Activated T-helper 17 cell treated with anti-CD3 and anti-CD28 coated beads, Interleukin-2, amount 50 U/mL, for 72 hours (primary cell): ENCODE results near the gene UBA7. TPM values are rescaled to one million over a fixed set of nuclear protein-coding genes. Genes with fewer than 3 reads are reported as not detected.

ENCODE experiments used
- ATAC-seq: fragments of 150-1000 bp; cut with Tn5 transposase; replicated peaks from 2 replicates; pipeline ENCODE4 v1.10.0; 2021; ENCODE audit warnings: mild to moderate bottlenecking, moderate library complexity
- H3K27ac Mint-ChIP-seq: one replicate; pipeline ENCODE4 v1.8.0; 2022; ENCODE audit warnings: mixed read lengths
- H3K27me3 Mint-ChIP-seq: one replicate; pipeline ENCODE4 v1.8.0; 2022; ENCODE audit warnings: mixed read lengths
- H3K36me3 Mint-ChIP-seq: one replicate; pipeline ENCODE4 v1.8.0; 2022; ENCODE audit warnings: low read depth, mild to moderate bottlenecking, mixed read lengths
- H3K4me1 Mint-ChIP-seq: one replicate; pipeline ENCODE4 v1.8.0; 2022; ENCODE audit warnings: mixed read lengths
- H3K4me3 Mint-ChIP-seq: one replicate; pipeline ENCODE4 v1.8.0; 2022; ENCODE audit warnings: mild to moderate bottlenecking, mixed read lengths
- H3K9me3 Mint-ChIP-seq: one replicate; pipeline ENCODE4 v1.8.0; 2022; ENCODE audit warnings: mixed read lengths
- total RNA-seq, 2 donors: library from RNA; stranded (reverse); gene quantifications; one replicate each; pipeline ENCODE4 v1.2.3, GENCODE V29; 2022

The UBA7 gene
- total RNA-seq, 2 donors from 2014 or later: 68.6 to 94.2 TPM

- Mint-ChIP-seq H3K4me3 (no peak overlapping the region), H3K4me1 (peaks cover 18% of the 10 kb centered on the region)
- no peak for ATAC-seq
Observed at GRCh38 chr3:49757197-49757596, 56.6 kb downstream of the UBA7 start.

GRCh38 chr3:49756036-49756435 is 57.7 kb downstream of the UBA7 start:
- Mint-ChIP-seq H3K27me3 (no peaks in the 10 kb centered on the region), H3K9me3 (no peaks in the 10 kb centered on the region), H3K36me3 (peaks cover 34% of the 10 kb centered on the region), H3K4me3 (no peak overlapping the region), H3K27ac (peak overlapping the region; percentile 21), H3K4me1 (peaks cover 18% of the 10 kb centered on the region)
- ATAC-seq: no peak

More at GRCh38 chr3:49757197-49757596, 56.6 kb downstream of the UBA7 start:
- no peaks in the 10 kb centered on the region for H3K27me3 Mint-ChIP-seq
- no peaks in the 10 kb centered on the region for H3K9me3 Mint-ChIP-seq
- H3K27ac Mint-ChIP-seq: peak overlapping the region; percentile 43
- H3K36me3 Mint-ChIP-seq: peaks cover 34% of the 10 kb centered on the region

Other genes with a start within 250 kb of the UBA7 start
- gene APEH, start 139.6 kb downstream of the UBA7 start, total RNA-seq: 100 to 1,000 TPM in 1 of 2 donors, 10 to 100 TPM in 1; 88.6 to 184 TPM
- 10 to 100 TPM in 1 of 2 donors, 1 to 10 TPM in 1; 8.4 to 28.2 TPM for gene MST1, start 124.5 kb downstream of the UBA7 start, total RNA-seq
- gene RNF123, start 124.4 kb downstream of the UBA7 start, total RNA-seq: 10 to 100 TPM; 22.8 to 44.5 TPM
- gene AMIGO3, start 94.3 kb downstream of the UBA7 start, total RNA-seq: under 1 TPM in 1 of 2 donors, not detected in 1; 0.29 TPM
- gene GMPPB, start 90.0 kb downstream of the UBA7 start, total RNA-seq: 10 to 100 TPM; 22.4 to 38.7 TPM
- gene IP6K1, start 27.4 kb downstream of the UBA7 start, total RNA-seq: 10 to 100 TPM; 26.3 to 37.2 TPM
- gene CDHR4, start 14.1 kb downstream of the UBA7 start, total RNA-seq: under 1 TPM in 1 of 2 donors, not detected in 1; 0.40 TPM
- under 1 TPM; 0.26 to 0.32 TPM for gene INKA1, start 10.7 kb downstream of the UBA7 start, total RNA-seq
- gene TRAIP, start 42.6 kb upstream of the UBA7 start, total RNA-seq: 10 to 100 TPM; 19.6 to 24.5 TPM
- under 1 TPM; 0.15 to 0.34 TPM for gene CAMKV, start 56.0 kb upstream of the UBA7 start, total RNA-seq
- under 1 TPM; 0.74 to 0.84 TPM for gene MST1R, start 89.9 kb upstream of the UBA7 start, total RNA-seq
- 10 to 100 TPM in 1 of 2 donors, 1 to 10 TPM in 1; 4.6 to 15.8 TPM for gene MON1A, start 115.9 kb upstream of the UBA7 start, total RNA-seq
- 10 to 100 TPM; 75.5 to 88.4 TPM for gene RBM6, start 126.2 kb upstream of the UBA7 start, total RNA-seq